BLaER1 (cell line): ENCODE results near the gene ARHGEF10L.

ENCODE experiments used
- H3K27ac ChIP-seq: shearing (Covaris generic); formaldehyde crosslinking; 2 replicates; pipeline ENCODE4 v1.8.1; 2022
- H3K27me3 ChIP-seq: shearing (Covaris generic); formaldehyde crosslinking; 2 replicates; pipeline ENCODE4 v1.8.1; 2022
- H3K36me3 ChIP-seq: shearing (Covaris generic); formaldehyde crosslinking; 2 replicates; pipeline ENCODE4 v1.8.1; 2022
- H3K4me1 ChIP-seq: shearing (Covaris generic); formaldehyde crosslinking; 2 replicates; pipeline ENCODE4 v1.8.1; 2022
- H3K4me2 ChIP-seq: shearing (Covaris generic); formaldehyde crosslinking; 2 replicates; pipeline ENCODE4 v1.8.1; 2022
- H3K4me3 ChIP-seq: shearing (Covaris generic); formaldehyde crosslinking; 2 replicates; pipeline ENCODE4 v1.8.1; 2022
- H3K9ac ChIP-seq: shearing (Covaris generic); formaldehyde crosslinking; 2 replicates; pipeline ENCODE4 v1.8.1; 2022
- H3K9me3 ChIP-seq: shearing (Covaris generic); formaldehyde crosslinking; 2 replicates; pipeline ENCODE4 v1.8.1; 2022
- H4K20me1 ChIP-seq: shearing (Covaris generic); formaldehyde crosslinking; 2 replicates; pipeline ENCODE4 v1.8.1; 2022
- Cebpa-rat ChIP-seq: shearing (Covaris generic); IDR thresholded peaks from 2 replicates; pipeline ENCODE4 v1.8.1; 2022

Gene ARHGEF10L

GRCh38 chr1:17609529-17609928 lies 70.0 kb downstream of the ARHGEF10L start:
- Histone ChIP-seq H4K20me1 (no peaks in the 10 kb centered on the region), H3K4me3 (no peak overlapping the region), H3K36me3 (peaks cover 50% of the 10 kb centered on the region), H3K9me3 (no peaks in the 10 kb centered on the region), H3K27me3 (no peaks in the 10 kb centered on the region), H3K27ac (no peak overlapping the region), H3K4me2 (no peak overlapping the region), H3K4me1 (no peaks in the 10 kb centered on the region), H3K9ac (no peak overlapping the region)
- TF ChIP-seq Cebpa-rat, result no peak

DNA sequence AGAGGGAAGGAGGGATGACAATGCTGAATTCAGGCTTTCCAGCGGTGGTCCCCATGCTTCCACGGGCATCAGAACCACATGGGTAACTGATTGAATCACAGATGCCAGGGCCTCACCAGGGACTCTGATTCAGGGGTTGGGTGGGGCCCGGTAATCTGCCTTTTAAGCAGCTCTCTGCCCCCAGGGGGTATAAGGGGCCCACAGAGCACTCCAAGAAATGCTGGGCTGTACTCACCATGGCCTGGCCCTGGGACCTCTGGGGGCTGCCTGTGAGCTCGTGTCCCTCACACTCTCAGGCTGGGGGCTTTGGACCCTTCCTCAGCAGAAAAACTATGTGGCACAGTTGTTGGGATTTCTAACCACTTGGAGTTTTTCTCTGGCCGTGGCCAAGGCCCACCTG lies 70.6 kb downstream of the ARHGEF10L start:
- Histone ChIP-seq H4K20me1 (no peaks in the 10 kb centered on the region), H3K9ac (no peak overlapping the region), H3K4me3 (no peak overlapping the region), H3K36me3 (peaks cover 47% of the 10 kb centered on the region), H3K4me1 (no peaks in the 10 kb centered on the region), H3K27me3 (no peaks in the 10 kb centered on the region), H3K27ac (no peak overlapping the region), H3K9me3 (no peaks in the 10 kb centered on the region), H3K4me2 (no peak overlapping the region)
- TF ChIP-seq Cebpa-rat, result no peak

DNA sequence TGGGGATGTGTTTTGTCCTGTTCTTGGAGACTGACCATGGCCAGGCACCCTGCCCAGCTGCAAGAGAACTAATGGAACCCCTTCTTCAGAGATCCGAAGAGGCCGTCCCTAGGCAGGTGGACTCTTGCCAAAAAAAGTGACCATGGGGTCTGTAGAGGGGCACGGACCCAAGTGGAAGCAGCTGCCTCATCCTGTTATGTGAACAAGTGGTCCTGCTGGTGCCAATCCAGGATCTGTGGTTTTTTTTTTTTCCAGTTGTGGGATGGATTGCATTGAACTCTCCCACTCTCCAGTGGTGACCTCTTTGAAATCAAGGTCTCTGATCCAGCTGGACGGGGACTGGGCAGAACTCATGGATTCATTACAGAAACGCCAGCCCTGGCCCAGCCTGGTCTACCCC lies 71.2 kb downstream of the ARHGEF10L start:
- H3K27ac ChIP-seq, result no peak overlapping the region
- no peaks in the 10 kb centered on the region for H4K20me1 ChIP-seq
- H3K4me3 ChIP-seq, result no peak overlapping the region
- no peaks in the 10 kb centered on the region for H3K9me3 ChIP-seq
- no peak overlapping the region for H3K9ac ChIP-seq
- H3K4me2 ChIP-seq, result no peak overlapping the region
- H3K36me3 ChIP-seq, result peaks cover 41% of the 10 kb centered on the region
- TF ChIP-seq Cebpa-rat, result no peak
- H3K4me1 ChIP-seq, result no peaks in the 10 kb centered on the region
- H3K27me3 ChIP-seq, result no peaks in the 10 kb centered on the region

- Histone ChIP-seq H3K4me2 (no peak overlapping the region), H3K4me1 (no peaks in the 10 kb centered on the region), H3K36me3 (peaks cover 37% of the 10 kb centered on the region), H3K27me3 (no peaks in the 10 kb centered on the region), H3K9ac (no peak overlapping the region), H3K27ac (no peak overlapping the region), H3K4me3 (no peak overlapping the region), H4K20me1 (no peaks in the 10 kb centered on the region), H3K9me3 (no peaks in the 10 kb centered on the region)
- no peak for TF ChIP-seq Cebpa-rat
These were observed 72.5 kb downstream of the ARHGEF10L start for GRCh38 chr1:17611991-17612390.

DNA sequence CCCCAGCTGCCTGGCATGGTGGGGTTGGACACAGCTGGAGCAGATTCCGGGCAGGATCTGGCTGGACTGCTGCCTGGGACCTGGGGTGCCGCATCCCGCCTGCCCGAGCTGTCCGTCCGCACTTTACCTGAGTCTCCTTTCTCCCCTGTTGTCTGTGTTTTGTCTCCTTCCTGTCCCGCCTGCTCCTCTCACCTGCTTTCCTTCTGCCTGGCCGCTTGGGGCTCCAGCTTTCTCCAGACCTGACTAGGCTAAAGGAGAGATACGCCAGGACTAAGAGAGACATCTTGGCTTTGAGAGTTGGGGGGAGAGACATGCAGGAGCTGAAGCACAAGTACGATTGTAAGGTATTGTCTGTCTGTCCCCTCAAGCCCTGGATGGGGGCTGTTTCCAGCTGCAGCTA lies 73.3 kb downstream of the ARHGEF10L start:
- TF ChIP-seq Cebpa-rat, result no peak
- H3K9ac ChIP-seq, result no peak overlapping the region
- no peak overlapping the region for H3K4me3 ChIP-seq
- H3K9me3 ChIP-seq, result no peaks in the 10 kb centered on the region
- no peak overlapping the region for H3K27ac ChIP-seq
- H3K4me2 ChIP-seq, result no peak overlapping the region
- peaks cover 4% of the 10 kb centered on the region for H3K4me1 ChIP-seq
- H4K20me1 ChIP-seq, result no peaks in the 10 kb centered on the region
- H3K36me3 ChIP-seq, result peaks cover 30% of the 10 kb centered on the region
- H3K27me3 ChIP-seq, result no peaks in the 10 kb centered on the region

GRCh38 chr1:17614586-17614985 lies 75.1 kb downstream of the ARHGEF10L start:
- Histone ChIP-seq H3K4me2 (no peak overlapping the region), H3K36me3 (peaks cover 29% of the 10 kb centered on the region), H3K27ac (no peak overlapping the region), H3K9ac (no peak overlapping the region), H3K4me3 (no peak overlapping the region), H3K9me3 (no peaks in the 10 kb centered on the region), H3K27me3 (no peaks in the 10 kb centered on the region), H4K20me1 (no peaks in the 10 kb centered on the region), H3K4me1 (peaks cover 11% of the 10 kb centered on the region)
- no peak for TF ChIP-seq Cebpa-rat

DNA sequence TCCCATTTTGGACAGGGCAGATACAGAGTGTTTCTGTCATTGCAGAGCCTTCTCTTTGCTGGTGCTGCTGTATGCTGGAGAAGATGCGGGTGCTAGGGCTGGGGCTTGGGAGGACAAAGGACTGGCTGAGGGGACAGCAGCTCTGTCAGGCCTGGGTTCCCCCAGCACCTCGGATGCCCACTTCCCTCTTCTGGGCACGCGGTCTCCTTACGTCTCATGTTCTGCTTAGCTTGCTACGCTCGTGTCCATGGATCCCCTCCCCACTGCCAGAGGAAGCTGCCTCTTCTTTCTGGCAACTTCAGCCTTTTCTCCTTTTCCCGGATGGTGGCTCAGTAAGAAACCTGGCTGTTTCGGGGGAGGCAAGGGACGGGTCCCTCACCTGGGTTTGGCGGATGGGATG lies 75.7 kb downstream of the ARHGEF10L start:
- no peak overlapping the region for H3K9ac ChIP-seq
- peaks cover 11% of the 10 kb centered on the region for H3K4me1 ChIP-seq
- no peaks in the 10 kb centered on the region for H4K20me1 ChIP-seq
- no peaks in the 10 kb centered on the region for H3K27me3 ChIP-seq
- H3K9me3 ChIP-seq, result no peaks in the 10 kb centered on the region
- no peak for TF ChIP-seq Cebpa-rat
- H3K27ac ChIP-seq, result no peak overlapping the region
- H3K36me3 ChIP-seq, result peaks cover 25% of the 10 kb centered on the region
- no peak overlapping the region for H3K4me2 ChIP-seq
- H3K4me3 ChIP-seq, result no peak overlapping the region

- H4K20me1 ChIP-seq, result no peaks in the 10 kb centered on the region
- H3K9ac ChIP-seq, result no peak overlapping the region
- no peak overlapping the region for H3K4me2 ChIP-seq
- no peak overlapping the region for H3K4me3 ChIP-seq
- H3K27me3 ChIP-seq, result no peaks in the 10 kb centered on the region
- no peaks in the 10 kb centered on the region for H3K9me3 ChIP-seq
- peaks cover 11% of the 10 kb centered on the region for H3K4me1 ChIP-seq
- no peak overlapping the region for H3K27ac ChIP-seq
- TF ChIP-seq Cebpa-rat, result no peak
- peaks cover 17% of the 10 kb centered on the region for H3K36me3 ChIP-seq
These were observed 76.5 kb downstream of the ARHGEF10L start for GRCh38 chr1:17615959-17616358.

- H3K9me3 ChIP-seq, result no peaks in the 10 kb centered on the region
- peaks cover 18% of the 10 kb centered on the region for H3K36me3 ChIP-seq
- H3K9ac ChIP-seq, result no peak overlapping the region
- no peak overlapping the region for H3K4me2 ChIP-seq
- H3K4me3 ChIP-seq, result no peak overlapping the region
- H3K4me1 ChIP-seq, result peaks cover 16% of the 10 kb centered on the region
- H4K20me1 ChIP-seq, result no peaks in the 10 kb centered on the region
- no peaks in the 10 kb centered on the region for H3K27me3 ChIP-seq
- TF ChIP-seq Cebpa-rat, result no peak
- no peak overlapping the region for H3K27ac ChIP-seq
These were observed 77.3 kb downstream of the ARHGEF10L start for GRCh38 chr1:17616731-17617279.

DNA sequence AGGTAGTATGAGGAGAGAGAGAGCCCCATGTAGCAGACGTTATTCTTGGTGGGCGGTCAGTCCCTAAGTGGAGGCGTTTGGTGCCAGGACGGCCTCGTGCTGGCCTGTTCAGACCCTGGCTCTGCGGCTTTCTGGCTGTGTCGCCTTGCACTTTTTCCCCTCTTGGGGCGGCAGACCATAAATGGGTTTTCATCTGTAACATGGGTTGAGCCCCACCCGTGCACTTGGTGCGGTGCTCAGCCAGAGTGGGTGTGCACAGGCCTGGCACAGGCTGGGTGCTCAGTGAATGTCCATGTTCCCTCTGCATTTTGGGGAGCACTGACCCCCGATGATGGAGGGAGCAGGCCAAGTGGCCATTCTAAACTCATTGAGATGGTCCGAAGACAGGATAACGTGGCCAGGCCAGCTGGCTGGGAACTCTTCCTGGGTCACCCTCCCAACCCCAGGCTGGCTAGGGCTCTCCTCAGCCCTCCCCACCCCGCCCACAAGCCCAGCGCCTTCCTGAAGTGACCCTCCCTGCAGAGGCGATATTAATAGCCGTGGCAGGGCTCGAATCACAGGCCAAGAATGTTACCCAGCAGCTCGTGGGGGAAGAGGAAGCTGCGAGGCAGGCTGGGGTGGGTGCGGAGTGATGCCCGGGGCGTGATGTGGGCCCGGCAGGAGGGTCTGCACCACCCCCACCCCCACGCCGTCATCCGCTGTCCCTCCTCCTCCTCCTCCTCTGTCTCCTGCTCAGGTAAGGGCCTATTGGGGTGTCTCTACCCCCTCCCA lies 78.5 kb downstream of the ARHGEF10L start:
- Histone ChIP-seq H3K4me3 (no peak overlapping the region), H3K4me2 (peak overlapping the region; percentile 32; the same call in 1 of the 2 replicates), H3K36me3 (peaks cover 24% of the 10 kb centered on the region), H4K20me1 (no peaks in the 10 kb centered on the region), H3K9ac (no peak overlapping the region), H3K27ac (peak overlapping the region; percentile 14; the same call in 1 of the 2 replicates), H3K9me3 (no peaks in the 10 kb centered on the region), H3K4me1 (peaks cover 17% of the 10 kb centered on the region), H3K27me3 (no peaks in the 10 kb centered on the region)
- no peak for TF ChIP-seq Cebpa-rat
